Measurements from ENCODE around the gene PRDM2.

- no peak for TF ChIP-seq CTCF (IDR thresholded peaks at IDR 0.05)
- TF ChIP-seq POLR2AphosphoS5 (IDR thresholded peaks at IDR 0.05; ENCODE audit: low read depth, low read length) = no peak
- no peak for TF ChIP-seq EP300 (IDR thresholded peaks at IDR 0.05; ENCODE audit: borderline replicate concordance in 1 of 2, low read depth in 1 of 2, low read length in 1 of 2)
- TF ChIP-seq MAX (IDR thresholded peaks at IDR 0.05; ENCODE audit: low read depth) = no peak
- no peak for TF ChIP-seq YY1 (IDR thresholded peaks at IDR 0.05; ENCODE audit: low read depth)
- no peak for TF ChIP-seq TAF1 (IDR thresholded peaks at IDR 0.05; ENCODE audit: borderline replicate concordance, low read depth, low read length)
- TF ChIP-seq, protein P1, sequence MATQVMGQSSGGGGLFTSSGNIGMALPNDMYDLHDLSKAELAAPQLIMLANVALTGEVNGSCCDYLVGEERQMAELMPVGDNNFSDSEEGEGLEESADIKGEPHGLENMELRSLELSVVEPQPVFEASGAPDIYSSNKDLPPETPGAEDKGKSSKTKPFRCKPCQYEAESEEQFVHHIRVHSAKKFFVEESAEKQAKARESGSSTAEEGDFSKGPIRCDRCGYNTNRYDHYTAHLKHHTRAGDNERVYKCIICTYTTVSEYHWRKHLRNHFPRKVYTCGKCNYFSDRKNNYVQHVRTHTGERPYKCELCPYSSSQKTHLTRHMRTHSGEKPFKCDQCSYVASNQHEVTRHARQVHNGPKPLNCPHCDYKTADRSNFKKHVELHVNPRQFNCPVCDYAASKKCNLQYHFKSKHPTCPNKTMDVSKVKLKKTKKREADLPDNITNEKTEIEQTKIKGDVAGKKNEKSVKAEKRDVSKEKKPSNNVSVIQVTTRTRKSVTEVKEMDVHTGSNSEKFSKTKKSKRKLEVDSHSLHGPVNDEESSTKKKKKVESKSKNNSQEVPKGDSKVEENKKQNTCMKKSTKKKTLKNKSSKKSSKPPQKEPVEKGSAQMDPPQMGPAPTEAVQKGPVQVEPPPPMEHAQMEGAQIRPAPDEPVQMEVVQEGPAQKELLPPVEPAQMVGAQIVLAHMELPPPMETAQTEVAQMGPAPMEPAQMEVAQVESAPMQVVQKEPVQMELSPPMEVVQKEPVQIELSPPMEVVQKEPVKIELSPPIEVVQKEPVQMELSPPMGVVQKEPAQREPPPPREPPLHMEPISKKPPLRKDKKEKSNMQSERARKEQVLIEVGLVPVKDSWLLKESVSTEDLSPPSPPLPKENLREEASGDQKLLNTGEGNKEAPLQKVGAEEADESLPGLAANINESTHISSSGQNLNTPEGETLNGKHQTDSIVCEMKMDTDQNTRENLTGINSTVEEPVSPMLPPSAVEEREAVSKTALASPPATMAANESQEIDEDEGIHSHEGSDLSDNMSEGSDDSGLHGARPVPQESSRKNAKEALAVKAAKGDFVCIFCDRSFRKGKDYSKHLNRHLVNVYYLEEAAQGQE (IDR thresholded peaks at IDR 0.05; ENCODE audit: low read depth, low read length) = no peak
These were observed 123.9 kb downstream of the PRDM2 start for GRCh38 chr1:13823936-13824335.
